Stimulated activated effector memory CD8-positive, alpha-beta T cell treated with anti-CD3 and anti-CD28 coated beads, Interleukin-12 subunit alpha, Interleukin-12 subunit beta, amount 100 ng/mL, for 72 hours (primary cell): ENCODE results near the gene ARMH1.
"Not testable (repeated sequence)": the region's sequence is repeated elsewhere in the genome, so short reads cannot be mapped to it uniquely, and the experiment has no call there.

Experiments
- ATAC-seq: fragments of 150-1000 bp; cut with Tn5 transposase; 2 replicates; pipeline ENCODE4 v1.10.0; 2021
- DNase-seq, 2 donors: peaks; one replicate each; pipeline ENCODE4 v3.0.0; 2021 to 2022; ENCODE audit warnings: low spot score in 2 of 2
- H3K27ac Mint-ChIP-seq: one replicate; pipeline ENCODE4 v1.8.0; 2022; ENCODE audit warnings: mild to moderate bottlenecking, mixed read lengths
- H3K36me3 Mint-ChIP-seq: one replicate; pipeline ENCODE4 v1.8.0; 2022; ENCODE audit warnings: mild to moderate bottlenecking, mixed read lengths
- H3K4me1 Mint-ChIP-seq: one replicate; pipeline ENCODE4 v1.8.0; 2022; ENCODE audit warnings: mixed read lengths
- H3K4me3 Mint-ChIP-seq: one replicate; pipeline ENCODE4 v1.8.0; 2022; ENCODE audit warnings: mild to moderate bottlenecking, mixed read lengths
- H3K9me3 Mint-ChIP-seq: one replicate; pipeline ENCODE4 v1.8.0; 2022; ENCODE audit warnings: mixed read lengths

Gene ARMH1

GRCh38 chr1:44693159-44693558 lies 18.6 kb downstream of the ARMH1 start:
- H3K36me3 Mint-ChIP-seq, result no peaks in the 10 kb centered on the region
- H3K27ac Mint-ChIP-seq, result peak overlapping the region; percentile 79
- ATAC-seq (peak; percentile 82), DNase-seq (no peak)
- no peaks in the 10 kb centered on the region for H3K9me3 Mint-ChIP-seq
- peaks cover 30% of the 10 kb centered on the region for H3K4me1 Mint-ChIP-seq
- H3K4me3 Mint-ChIP-seq, result no peak overlapping the region

GRCh38 chr1:44693900-44694299 lies 19.4 kb downstream of the ARMH1 start:
- Mint-ChIP-seq H3K27ac (no peak overlapping the region), H3K4me1 (peaks cover 30% of the 10 kb centered on the region), H3K9me3 (no peaks in the 10 kb centered on the region), H3K36me3 (no peaks in the 10 kb centered on the region), H3K4me3 (no peak overlapping the region)
- no peak for DNase-seq
- ATAC-seq, result no peak

- Mint-ChIP-seq H3K4me3 (no peak overlapping the region), H3K27ac (no peak overlapping the region), H3K36me3 (no peaks in the 10 kb centered on the region), H3K9me3 (no peaks in the 10 kb centered on the region), H3K4me1 (peaks cover 30% of the 10 kb centered on the region)
- DNase-seq (no peak), ATAC-seq (no peak)
These were observed 20.5 kb downstream of the ARMH1 start for GRCh38 chr1:44694863-44695478.

- Mint-ChIP-seq H3K27ac (peak overlapping the region; percentile 71), H3K4me3 (no peak overlapping the region), H3K4me1 (peaks cover 30% of the 10 kb centered on the region), H3K9me3 (no peaks in the 10 kb centered on the region), H3K36me3 (no peaks in the 10 kb centered on the region)
- ATAC-seq (no peak), DNase-seq (no peak)
These were observed 21.2 kb downstream of the ARMH1 start for GRCh38 chr1:44695671-44696070.

GRCh38 chr1:44696101-44696500 lies 21.6 kb downstream of the ARMH1 start:
- Mint-ChIP-seq H3K9me3 (no peaks in the 10 kb centered on the region), H3K4me3 (no peak overlapping the region), H3K36me3 (no peaks in the 10 kb centered on the region), H3K27ac (peak overlapping the region; percentile 88), H3K4me1 (peaks cover 30% of the 10 kb centered on the region)
- DNase-seq (no peak), ATAC-seq (no peak)

GRCh38 chr1:44696789-44697345 lies 22.4 kb downstream of the ARMH1 start:
- Mint-ChIP-seq H3K9me3 (no peaks in the 10 kb centered on the region), H3K4me1 (peaks cover 24% of the 10 kb centered on the region), H3K27ac (peak overlapping the region; percentile 88), H3K36me3 (no peaks in the 10 kb centered on the region), H3K4me3 (no peak overlapping the region)
- DNase-seq (peak in 1 of 2 donors; percentile 14), ATAC-seq (peak; percentile 89)

- H3K36me3 Mint-ChIP-seq, result no peaks in the 10 kb centered on the region
- H3K9me3 Mint-ChIP-seq, result no peaks in the 10 kb centered on the region
- H3K4me3 Mint-ChIP-seq, result no peak overlapping the region
- no peak for DNase-seq
- peaks cover 22% of the 10 kb centered on the region for H3K4me1 Mint-ChIP-seq
- ATAC-seq, result no peak
- no peak overlapping the region for H3K27ac Mint-ChIP-seq
These were observed 23.6 kb downstream of the ARMH1 start for GRCh38 chr1:44698138-44698537.

- not testable (repeated sequence) for H3K36me3 Mint-ChIP-seq, H3K4me3 Mint-ChIP-seq, H3K9me3 Mint-ChIP-seq, ATAC-seq, DNase-seq, H3K27ac Mint-ChIP-seq
- peaks cover 13% of the 10 kb centered on the region for H3K4me1 Mint-ChIP-seq
These were observed 24.9 kb downstream of the ARMH1 start for GRCh38 chr1:44699375-44699774.

GRCh38 chr1:44700573-44700972 lies 26.1 kb downstream of the ARMH1 start:
- no peak for ATAC-seq
- H3K36me3 Mint-ChIP-seq, result no peaks in the 10 kb centered on the region
- no peak overlapping the region for H3K27ac Mint-ChIP-seq
- H3K9me3 Mint-ChIP-seq, result no peaks in the 10 kb centered on the region
- peaks cover 13% of the 10 kb centered on the region for H3K4me1 Mint-ChIP-seq
- H3K4me3 Mint-ChIP-seq, result no peak overlapping the region
- no peak for DNase-seq

GRCh38 chr1:44701141-44701573 lies 26.6 kb downstream of the ARMH1 start:
- Mint-ChIP-seq H3K9me3 (no peaks in the 10 kb centered on the region), H3K4me1 (peaks cover 13% of the 10 kb centered on the region), H3K4me3 (no peak overlapping the region), H3K27ac (no peak overlapping the region), H3K36me3 (no peaks in the 10 kb centered on the region)
- ATAC-seq, result no peak
- no peak for DNase-seq

- no peak overlapping the region for H3K4me3 Mint-ChIP-seq
These were observed 31.0 kb downstream of the ARMH1 start for GRCh38 chr1:44705470-44705869.

GRCh38 chr1:44705938-44706337 lies 31.4 kb downstream of the ARMH1 start:
- Mint-ChIP-seq H3K27ac (no peak overlapping the region), H3K36me3 (no peaks in the 10 kb centered on the region), H3K9me3 (no peaks in the 10 kb centered on the region), H3K4me1 (peaks cover 21% of the 10 kb centered on the region), H3K4me3 (no peak overlapping the region)
- no peak for DNase-seq
- peak; percentile 16 for ATAC-seq

More at GRCh38 chr1:44705470-44705869, 31.0 kb downstream of the ARMH1 start:
- Mint-ChIP-seq H3K9me3 (no peaks in the 10 kb centered on the region), H3K4me1 (peaks cover 21% of the 10 kb centered on the region), H3K36me3 (no peaks in the 10 kb centered on the region), H3K27ac (no peak overlapping the region)
- DNase-seq (no peak), ATAC-seq (no peak)

- Mint-ChIP-seq H3K4me1 (peaks cover 21% of the 10 kb centered on the region), H3K36me3 (no peaks in the 10 kb centered on the region), H3K27ac (peak overlapping the region; percentile 11), H3K9me3 (no peaks in the 10 kb centered on the region), H3K4me3 (peak overlapping the region; percentile 44)
- ATAC-seq, result no peak
- DNase-seq, result no peak
These were observed 32.8 kb downstream of the ARMH1 start for GRCh38 chr1:44707112-44707881.

GRCh38 chr1:44707959-44708831 lies 33.7 kb downstream of the ARMH1 start:
- DNase-seq (no peak), ATAC-seq (peak; percentile 71)
- Mint-ChIP-seq H3K36me3 (no peaks in the 10 kb centered on the region), H3K4me1 (peaks cover 21% of the 10 kb centered on the region), H3K27ac (peak overlapping the region; percentile 11), H3K4me3 (peak overlapping the region; percentile 44), H3K9me3 (no peaks in the 10 kb centered on the region)

- no peaks in the 10 kb centered on the region for H3K36me3 Mint-ChIP-seq
- DNase-seq (no peak), ATAC-seq (no peak)
These were observed 38.8 kb downstream of the ARMH1 start for GRCh38 chr1:44713321-44713781.

More at GRCh38 chr1:44713321-44713781, 38.8 kb downstream of the ARMH1 start:
- no peak overlapping the region for H3K4me3 Mint-ChIP-seq
- H3K9me3 Mint-ChIP-seq, result no peaks in the 10 kb centered on the region
- no peak overlapping the region for H3K27ac Mint-ChIP-seq
- H3K4me1 Mint-ChIP-seq, result peaks cover 43% of the 10 kb centered on the region
